ENCODE data around the gene JAKMIP2. TPM values are rescaled to one million over a fixed set of nuclear protein-coding genes. Genes with fewer than 3 reads are reported as not detected.
A peak's percentile ranks its signal among the peaks of the same experiment; 100 is the strongest.

The JAKMIP2 gene
- total and polyA plus RNA-seq, 8 donors, result 0.73 to 11.7 (median 8.1) TPM

- no peak for TF ChIP-seq CTCF (IDR thresholded peaks at IDR 0.05)
- Histone ChIP-seq H3K4me1 (no peaks in the 10 kb centered on the region), H3K4me3 (no peak overlapping the region), H3K27ac (no peak overlapping the region), H3K36me3 (no peaks in the 10 kb centered on the region), H3K27me3 (no peaks in the 10 kb centered on the region), H3K9me3 (no peaks in the 10 kb centered on the region)
- DNase-seq, result no peak
- intact Hi-C loops (cut with DNase I), result no loop called here
- ATAC-seq, result peak; percentile 84
Observed at GRCh38 chr5:147763791-147764525, 18.6 kb downstream of the JAKMIP2 start.

GRCh38 chr5:147760086-147760875 lies 22.2 kb downstream of the JAKMIP2 start:
- TF ChIP-seq CTCF (IDR thresholded peaks at IDR 0.05), result no peak
- no peaks in the 10 kb centered on the region for H3K27me3 ChIP-seq
- no peaks in the 10 kb centered on the region for H3K36me3 ChIP-seq
- no peaks in the 10 kb centered on the region for H3K4me1 ChIP-seq
- no peak overlapping the region for H3K4me3 ChIP-seq
- no peak for ATAC-seq
- no peak overlapping the region for H3K27ac ChIP-seq
- no peak for DNase-seq
- no peaks in the 10 kb centered on the region for H3K9me3 ChIP-seq
- intact Hi-C loops (cut with DNase I), result no loop called here

GRCh38 chr5:147759441-147759840 lies 23.1 kb downstream of the JAKMIP2 start:
- DNase-seq (no peak), ATAC-seq (no peak)
- no peak overlapping the region for H3K27ac ChIP-seq
- no peaks in the 10 kb centered on the region for H3K9me3 ChIP-seq
- TF ChIP-seq CTCF (IDR thresholded peaks at IDR 0.05), result no peak
- H3K36me3 ChIP-seq, result no peaks in the 10 kb centered on the region
- no peaks in the 10 kb centered on the region for H3K4me1 ChIP-seq
- no peaks in the 10 kb centered on the region for H3K27me3 ChIP-seq
- no peak overlapping the region for H3K4me3 ChIP-seq
- intact Hi-C loops (cut with DNase I), result no loop called here

GRCh38 chr5:147756566-147756965 lies 26.0 kb downstream of the JAKMIP2 start:
- DNase-seq, result no peak
- TF ChIP-seq CTCF (IDR thresholded peaks at IDR 0.05), result no peak
- H3K27ac ChIP-seq, result no peak overlapping the region
- no peak for ATAC-seq
- no peaks in the 10 kb centered on the region for H3K9me3 ChIP-seq
- no peak overlapping the region for H3K4me3 ChIP-seq
- H3K36me3 ChIP-seq, result no peaks in the 10 kb centered on the region
- intact Hi-C loops (cut with DNase I), result no loop called here
- no peaks in the 10 kb centered on the region for H3K27me3 ChIP-seq
- no peaks in the 10 kb centered on the region for H3K4me1 ChIP-seq

- no peak for TF ChIP-seq CTCF (IDR thresholded peaks at IDR 0.05)
- no peak overlapping the region for H3K27ac ChIP-seq
- no peak overlapping the region for H3K4me3 ChIP-seq
- DNase-seq, result no peak
- intact Hi-C loops (cut with DNase I), result no loop called here
- no peaks in the 10 kb centered on the region for H3K9me3 ChIP-seq
- H3K27me3 ChIP-seq, result no peaks in the 10 kb centered on the region
- H3K36me3 ChIP-seq, result no peaks in the 10 kb centered on the region
- no peak for ATAC-seq
- no peaks in the 10 kb centered on the region for H3K4me1 ChIP-seq
Observed at GRCh38 chr5:147754372-147755122, 28.0 kb downstream of the JAKMIP2 start.

All from left lung (tissue), 10 donors.